HCT116 (cell line): Measurements from ENCODE around the gene PDGFD. TPM values are rescaled to one million over a fixed set of nuclear protein-coding genes. Genes with fewer than 3 reads are reported as not detected.

ENCODE experiments used
- ATAC-seq: fragments of 200-7000 bp; cut with Tn5 transposase; 2 replicates; pipeline ENCODE4 v1.9.1; 2020; ENCODE audit warnings: mild to moderate bottlenecking, moderate library complexity
- BruUV-seq: library from RNA; stranded (reverse); fragments of 400-500 nt; replicated peaks from 2 replicates; lab custom pipeline; 2021; lab: Mats Ljungman, UMichigan
- CTCF ChIA-PET: fragments of 300-600 bp; sonication (Branson Sonifier 250); formaldehyde crosslinking; loops from one replicate; lab custom pipeline; 2021; ENCODE audit warnings: antibody characterized with exemption; lab: Charles Lee
- POLR2A ChIA-PET: fragments of 300-600, 350-600 bp; sonication (Branson Sonifier 250); formaldehyde crosslinking; loops from one replicate; lab custom pipeline; 2021; ENCODE audit warnings: antibody characterized with exemption; lab: Charles Lee
- RAD21 ChIA-PET, 2 experiments: fragments of 300-600 bp; sonication (Branson Sonifier 250); formaldehyde crosslinking; loops; one replicate each; lab custom pipeline; 2023; ENCODE audit warnings: low total read pairs in 2 of 2; ENCODE audit not compliant: uncharacterized antibody in 2 of 2, unreplicated experiment in 2 of 2, low non-redundant PET in 1 of 2; lab: Charles Lee
- DNase-seq: peaks from one replicate; pipeline ENCODE4 v3.0.0-alpha.2; 2010; ENCODE audit warnings: low read depth, low spot score
- H2AFZ ChIP-seq: fragments of 200-600 bp; shearing (Covaris generic), sonication (generic); 2 replicates; pipeline ENCODE4 v1.6.1; 2017; ENCODE audit warnings: low read depth, mixed run types, mixed read lengths, antibody characterized with exemption, low read length; ENCODE audit not compliant: poor library complexity, severe bottlenecking
- H3K27ac ChIP-seq: 2 replicates; pipeline ENCODE4 v1.5.1; 2012; ENCODE audit warnings: low read depth, low read length
- H3K27me3 ChIP-seq: fragments of 200-600 bp; sonication (generic); 2 replicates; pipeline ENCODE4 v1.6.1; 2016; ENCODE audit warnings: mixed run types, low read length, mixed read lengths; ENCODE audit not compliant: insufficient read depth
- H3K36me3 ChIP-seq, 2 experiments: fragments of 200-500 bp in 1 of 2; fragments of 200-600 bp in 1 of 2; sonication (Bioruptor generic) in 1 of 2; sonication (generic) in 1 of 2; 2 replicates each; pipeline versions ENCODE4 v1.5.1 to v1.6.1; 2014 to 2016; ENCODE audit warnings: low read length in 2 of 2, inconsistent platforms in 1 of 2, mixed read lengths in 1 of 2, mixed run types in 1 of 2; ENCODE audit not compliant: insufficient read depth in 2 of 2, control insufficient read depth in 1 of 2
- H3K4me1 ChIP-seq, 2 experiments: fragments of 200-600 bp in 1 of 2; sonication (generic) in 1 of 2; 2 replicates each; pipeline versions ENCODE4 v1.5.1 to v1.6.1; 2012 to 2017; ENCODE audit warnings: low read length in 2 of 2, inconsistent platforms in 1 of 2, mild to moderate bottlenecking in 1 of 2, mixed read lengths in 1 of 2, mixed run types in 1 of 2, moderate library complexity in 1 of 2; ENCODE audit not compliant: insufficient read depth in 2 of 2, control insufficient read depth in 1 of 2
- H3K4me2 ChIP-seq: fragments of 200-600 bp; sonication (generic); 2 replicates; pipeline ENCODE4 v1.6.1; 2017; ENCODE audit warnings: mixed run types, low read length, mixed read lengths
- H3K4me3 ChIP-seq, 2 experiments: fragments of 200-600 bp in 1 of 2; sonication (generic) in 1 of 2; replicated peaks in 1 of 2; 2 replicates each; pipeline ENCODE4 v1.5.1; 2011 to 2016; ENCODE audit warnings: low read length in 2 of 2, control low read depth in 1 of 2, low read depth in 1 of 2, mild to moderate bottlenecking in 1 of 2, mixed read lengths in 1 of 2, mixed run types in 1 of 2
- H3K79me2 ChIP-seq: fragments of 200-600 bp; sonication (generic); 2 replicates; pipeline ENCODE4 v1.6.1; 2017; ENCODE audit warnings: mild to moderate bottlenecking, mixed run types, low read length, moderate library complexity, mixed read lengths; ENCODE audit not compliant: insufficient read depth
- H3K9ac ChIP-seq: fragments of 200-600 bp; sonication (generic); 2 replicates; pipeline ENCODE4 v1.6.1; 2016; ENCODE audit warnings: low read length, mixed read lengths
- H3K9me2 ChIP-seq: fragments of 200-600 bp; sonication (generic), shearing (Covaris generic); 2 replicates; pipeline ENCODE4 v1.6.1; 2017; ENCODE audit warnings: mixed run types, mild to moderate bottlenecking, moderate library complexity; ENCODE audit not compliant: insufficient read depth
- H3K9me3 ChIP-seq, 2 experiments: fragments of 200-500 bp in 1 of 2; fragments of 200-600 bp in 1 of 2; sonication (Bioruptor generic) in 1 of 2; sonication (generic) in 1 of 2; 2 replicates each; pipeline ENCODE4 v1.6.1; 2014 to 2017; ENCODE audit warnings: low read length in 2 of 2, mixed read lengths in 2 of 2, inconsistent platforms in 1 of 2, low read depth in 1 of 2, mild to moderate bottlenecking in 1 of 2, mixed run types in 1 of 2, moderate library complexity in 1 of 2; ENCODE audit not compliant: control insufficient read depth in 1 of 2, insufficient read depth in 1 of 2
- H4K20me1 ChIP-seq: fragments of 200-600 bp; sonication (generic), shearing (Covaris generic); 2 replicates; pipeline ENCODE4 v1.6.1; 2017; ENCODE audit warnings: mixed run types, mild to moderate bottlenecking, moderate library complexity; ENCODE audit not compliant: insufficient read depth
- CBX3 ChIP-seq: IDR thresholded peaks from 2 replicates; pipeline ENCODE4 v1.6.1; 2012; ENCODE audit warnings: low read depth
- CEBPB ChIP-seq: IDR thresholded peaks from 2 replicates; pipeline ENCODE4 v1.6.1; 2012; ENCODE audit warnings: low read depth
- ELF1 ChIP-seq: IDR thresholded peaks from 2 replicates; pipeline ENCODE4 v1.6.1; 2012; ENCODE audit warnings: low read depth, borderline replicate concordance
- FOSL1 ChIP-seq: IDR thresholded peaks from 2 replicates; pipeline ENCODE4 v1.6.1; 2012; ENCODE audit warnings: low read depth
- POLR2AphosphoS5 ChIP-seq: IDR thresholded peaks from 2 replicates; pipeline ENCODE4 v1.6.1; 2011; ENCODE audit warnings: mild to moderate bottlenecking, low read depth, low read length, moderate library complexity
- RAD21 ChIP-seq: IDR thresholded peaks from 2 replicates; pipeline ENCODE4 v1.6.1; 2012; ENCODE audit warnings: low read depth, mild to moderate bottlenecking
- SIN3A ChIP-seq: IDR thresholded peaks from 2 replicates; pipeline ENCODE4 v1.6.1; 2012; ENCODE audit warnings: low read depth
- SP1 ChIP-seq: IDR thresholded peaks from 2 replicates; pipeline ENCODE4 v1.6.1; 2012; ENCODE audit warnings: low read depth
- SRF ChIP-seq: IDR thresholded peaks from 2 replicates; pipeline ENCODE4 v1.6.1; 2012; ENCODE audit warnings: low read depth
- TCF7L2 ChIP-seq: IDR thresholded peaks from 2 replicates; pipeline ENCODE4 v1.7.0; 2011; ENCODE audit warnings: borderline replicate concordance, inconsistent platforms; ENCODE audit not compliant: insufficient read depth, insufficient read length; ENCODE audit errors: extremely low read depth
- ZBTB33 ChIP-seq: IDR thresholded peaks from 2 replicates; pipeline ENCODE4 v1.6.1; 2011; ENCODE audit warnings: mild to moderate bottlenecking, low read length, moderate library complexity; ENCODE audit not compliant: insufficient replicate concordance; ENCODE audit errors: extremely low read depth
- intact Hi-C: fragments of 100-400 bp; cut with micrococcal nuclease; formaldehyde crosslinking; loops from 2 replicates; pipeline ENCODE4 v1.10.0; 2022
- total RNA-seq: library from RNA; stranded (reverse); gene quantifications from one replicate; pipeline ENCODE4 v1.2.1, GENCODE V29; 2021; ENCODE audit not compliant: unreplicated experiment
- TF ChIP-seq, protein P1 (sequence below): IDR thresholded peaks from 2 replicates; pipeline ENCODE4 v1.6.1; 2012

Gene PDGFD
- total RNA-seq, 1 experiment from 2014 or later: 0.34 TPM

DNA sequence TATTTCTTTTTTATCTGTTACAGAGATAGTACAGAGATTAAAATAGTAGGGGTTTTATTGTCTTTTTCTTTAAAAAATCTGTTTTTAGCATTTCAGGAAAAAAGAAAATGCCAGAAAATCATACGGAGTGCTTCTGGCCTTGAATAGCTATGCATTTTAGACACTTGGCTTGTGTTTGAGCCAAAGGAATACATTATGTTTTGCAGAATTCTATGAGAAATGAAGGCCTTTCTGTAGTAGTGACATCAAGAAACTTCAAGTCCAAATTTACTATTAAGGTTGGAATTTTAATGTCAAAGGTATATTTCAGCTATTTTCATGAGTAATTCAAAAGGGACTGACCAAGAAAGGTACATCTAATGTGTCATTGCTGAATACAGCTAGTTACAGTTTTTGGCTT, 183.8 kb downstream of the PDGFD start:
- H4K20me1 ChIP-seq: no peaks in the 10 kb centered on the region
- no peaks in the 10 kb centered on the region for H3K4me1 ChIP-seq
- H2AFZ ChIP-seq: no peak overlapping the region
- H3K27me3 ChIP-seq: no peaks in the 10 kb centered on the region
- intact Hi-C loops: no loop called here
- POLR2A ChIA-PET: no interaction called here
- CTCF ChIA-PET: no interaction called here
- TF ChIP-seq SIN3A (no peak), POLR2AphosphoS5 (no peak), RAD21 (no peak), TCF7L2 (no peak), ELF1 (no peak), FOSL1 (no peak), SRF (no peak), CEBPB (no peak), ZBTB33 (no peak), SP1 (no peak), CBX3 (no peak)
- TF ChIP-seq, protein P1, sequence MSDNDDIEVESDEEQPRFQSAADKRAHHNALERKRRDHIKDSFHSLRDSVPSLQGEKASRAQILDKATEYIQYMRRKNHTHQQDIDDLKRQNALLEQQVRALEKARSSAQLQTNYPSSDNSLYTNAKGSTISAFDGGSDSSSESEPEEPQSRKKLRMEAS: no peak
- TF ChIP-seq, all 23 proteins: peak for 0
- Histone ChIP-seq H3K36me3 (no peaks in the 10 kb centered on the region), H3K9me2 (no peaks in the 10 kb centered on the region), H3K9ac (no peak overlapping the region), H3K27ac (no peak overlapping the region), H3K9me3 (no peaks in the 10 kb centered on the region), H3K4me3 (no peak overlapping the region), H3K4me2 (no peak overlapping the region), H3K79me2 (no peaks in the 10 kb centered on the region)
- RAD21 ChIA-PET: no interaction called here
- ATAC-seq (no peak), DNase-seq (no peak)
- no TSS peak for BruUV-seq
